Right atrium auricular region (tissue), 2 donors: ENCODE data around the gene GSTA4. TPM values are rescaled to one million over a fixed set of nuclear protein-coding genes. Genes with fewer than 3 reads are reported as not detected.
A peak's percentile ranks its signal among the peaks of the same experiment; 100 is the strongest.

Source experiments
- DNase-seq: peaks from one replicate; pipeline ENCODE4 v3.0.0-alpha.2; 2019; ENCODE audit warnings: low spot score
- H3K27ac ChIP-seq, 2 donors: fragments of 200-600 bp; sonication (generic); 1 replicate in 1 of 2; 2 replicates in 1 of 2; pipeline ENCODE4 v1.5.1; 2016 to 2019
- H3K27me3 ChIP-seq, 2 donors: fragments of 200-600 bp; sonication (generic); one replicate each; pipeline versions ENCODE4 v1.5.1 to v1.6.0; 2017 to 2019
- H3K36me3 ChIP-seq: fragments of 200-600 bp; sonication (generic); one replicate; pipeline ENCODE4 v1.5.1; 2016
- H3K4me1 ChIP-seq, 2 donors: fragments of 200-600 bp; sonication (generic); one replicate each; pipeline versions ENCODE4 v1.5.1 to v1.6.0; 2017 to 2019
- H3K4me3 ChIP-seq, 2 donors: fragments of 200-600 bp; sonication (generic); 1 replicate in 1 of 2; 2 replicates in 1 of 2; pipeline ENCODE4 v1.5.1; 2017 to 2019; ENCODE audit warnings: mild to moderate bottlenecking in 1 of 2, moderate library complexity in 1 of 2
- H3K9me3 ChIP-seq, 2 donors: fragments of 200-600 bp; sonication (generic); one replicate each; pipeline ENCODE4 v1.5.1; 2019
- CTCF ChIP-seq, 2 donors: fragments of 200-600 bp; sonication (generic); IDR thresholded peaks; one replicate each; pipeline ENCODE4 v1.5.1; 2019; ENCODE audit warnings: antibody characterized with exemption in 2 of 2
- total RNA-seq, 2 donors: library from RNA; depleted of rRNA; stranded (reverse); fragments of >200 nt; gene quantifications; one replicate each; pipeline ENCODE4 v1.1.0, GENCODE V29; 2016

Gene GSTA4
- total RNA-seq, 2 donors from 2014 or later: 9.3 to 12.1 TPM

- Histone ChIP-seq H3K36me3 (no peaks in the 10 kb centered on the region), H3K27me3 (no peaks in the 10 kb centered on the region), H3K4me3 (peak overlapping the region; percentile 67 to 68), H3K9me3 (no peaks in the 10 kb centered on the region), H3K27ac (peak overlapping the region; percentile 90 to 96), H3K4me1 (peaks cover 0 to 23% of the 10 kb centered on the region in 2 donors)
- DNase-seq: no peak
- no peak for TF ChIP-seq CTCF (IDR thresholded peaks at IDR 0.05)
Measured at GRCh38 chr6:52992980-52993920, 1.8 kb downstream of the GSTA4 start.

- no peaks in the 10 kb centered on the region for H3K9me3 ChIP-seq
- H3K4me3 ChIP-seq: no peak overlapping the region
- H3K36me3 ChIP-seq: peaks cover under 1% of the 10 kb centered on the region
- H3K27ac ChIP-seq: no peak overlapping the region
- H3K27me3 ChIP-seq: no peaks in the 10 kb centered on the region
- H3K4me1 ChIP-seq: peaks cover 0 to 16% of the 10 kb centered on the region in 2 donors
- no peak for DNase-seq
- no peak for TF ChIP-seq CTCF (IDR thresholded peaks at IDR 0.05)
Measured at GRCh38 chr6:52990342-52990741, 4.7 kb downstream of the GSTA4 start.

- H3K27ac ChIP-seq: no peak overlapping the region
- H3K27me3 ChIP-seq: no peaks in the 10 kb centered on the region
- no peaks in the 10 kb centered on the region for H3K9me3 ChIP-seq
- H3K4me1 ChIP-seq: no peaks in the 10 kb centered on the region
- DNase-seq: no peak
- H3K36me3 ChIP-seq: peaks cover 23% of the 10 kb centered on the region
- no peak for TF ChIP-seq CTCF (IDR thresholded peaks at IDR 0.05)
- no peak overlapping the region for H3K4me3 ChIP-seq
Measured at GRCh38 chr6:52985228-52985627, 9.9 kb downstream of the GSTA4 start.

- no peak overlapping the region for H3K4me3 ChIP-seq
- no peak for TF ChIP-seq CTCF (IDR thresholded peaks at IDR 0.05)
- peaks cover 23% of the 10 kb centered on the region for H3K36me3 ChIP-seq
- no peaks in the 10 kb centered on the region for H3K4me1 ChIP-seq
- no peaks in the 10 kb centered on the region for H3K27me3 ChIP-seq
- H3K9me3 ChIP-seq: no peaks in the 10 kb centered on the region
- H3K27ac ChIP-seq: no peak overlapping the region
- no peak for DNase-seq
Measured at GRCh38 chr6:52984247-52984646, 10.8 kb downstream of the GSTA4 start.

GRCh38 chr6:52983159-52983848, 11.8 kb downstream of the GSTA4 start:
- no peak overlapping the region for H3K4me3 ChIP-seq
- H3K9me3 ChIP-seq: no peaks in the 10 kb centered on the region
- H3K4me1 ChIP-seq: no peaks in the 10 kb centered on the region
- no peak overlapping the region for H3K27ac ChIP-seq
- TF ChIP-seq CTCF (IDR thresholded peaks at IDR 0.05): no peak
- DNase-seq: no peak
- no peaks in the 10 kb centered on the region for H3K27me3 ChIP-seq
- H3K36me3 ChIP-seq: peaks cover 23% of the 10 kb centered on the region
